Stomach (tissue), 4 donors: ENCODE measurements around the gene LRMDA.

ENCODE experiments used
- POLR2A ChIP-seq, 4 donors: fragments of 450-650 bp; IDR thresholded peaks; one replicate each; pipeline ENCODE4 v1.6.1; 2016; ENCODE audit warnings: antibody characterized with exemption in 4 of 4, control low read depth in 2 of 4, mild to moderate bottlenecking in 1 of 4, moderate library complexity in 1 of 4
- POLR2AphosphoS5 ChIP-seq, 3 donors: sonication (generic); formaldehyde crosslinking; IDR thresholded peaks; one replicate each; pipeline ENCODE4 v1.6.1; 2016; ENCODE audit warnings: antibody characterized with exemption in 3 of 3
- TF ChIP-seq, protein P1 (sequence below), 7 experiments: fragments of 450-650 bp in 4 of 7; fragments of 200-600 bp in 3 of 7; sonication (generic) in 3 of 7; IDR thresholded peaks; one replicate each; pipeline ENCODE4 v1.5.1; 2016 to 2019; ENCODE audit warnings: antibody characterized with exemption in 7 of 7, control low read depth in 2 of 7, mild to moderate bottlenecking in 1 of 7

DNA sequence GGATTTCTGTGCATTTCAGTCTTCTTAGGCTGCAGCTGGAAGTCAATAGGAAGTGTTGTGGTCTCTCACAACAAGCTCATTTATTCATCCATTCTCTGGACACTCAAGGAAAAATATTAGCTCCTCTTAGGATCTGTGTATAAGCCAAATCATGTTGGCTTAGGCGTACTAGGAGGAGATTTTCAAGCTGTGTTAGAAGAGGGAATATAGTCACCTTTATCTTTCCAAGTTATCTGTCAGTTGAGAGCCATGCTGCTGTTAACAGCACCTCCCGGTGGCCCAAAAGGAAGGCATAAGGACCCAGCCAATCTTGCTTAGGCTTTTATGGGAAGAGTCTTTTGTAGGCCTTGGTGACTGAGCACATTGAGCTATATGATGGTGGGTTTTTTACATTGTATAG is 220.0 kb downstream of the LRMDA start:
- TF ChIP-seq POLR2A (IDR thresholded peaks at IDR 0.05) (no peak), POLR2AphosphoS5 (IDR thresholded peaks at IDR 0.05) (no peak)
- TF ChIP-seq, protein P1, sequence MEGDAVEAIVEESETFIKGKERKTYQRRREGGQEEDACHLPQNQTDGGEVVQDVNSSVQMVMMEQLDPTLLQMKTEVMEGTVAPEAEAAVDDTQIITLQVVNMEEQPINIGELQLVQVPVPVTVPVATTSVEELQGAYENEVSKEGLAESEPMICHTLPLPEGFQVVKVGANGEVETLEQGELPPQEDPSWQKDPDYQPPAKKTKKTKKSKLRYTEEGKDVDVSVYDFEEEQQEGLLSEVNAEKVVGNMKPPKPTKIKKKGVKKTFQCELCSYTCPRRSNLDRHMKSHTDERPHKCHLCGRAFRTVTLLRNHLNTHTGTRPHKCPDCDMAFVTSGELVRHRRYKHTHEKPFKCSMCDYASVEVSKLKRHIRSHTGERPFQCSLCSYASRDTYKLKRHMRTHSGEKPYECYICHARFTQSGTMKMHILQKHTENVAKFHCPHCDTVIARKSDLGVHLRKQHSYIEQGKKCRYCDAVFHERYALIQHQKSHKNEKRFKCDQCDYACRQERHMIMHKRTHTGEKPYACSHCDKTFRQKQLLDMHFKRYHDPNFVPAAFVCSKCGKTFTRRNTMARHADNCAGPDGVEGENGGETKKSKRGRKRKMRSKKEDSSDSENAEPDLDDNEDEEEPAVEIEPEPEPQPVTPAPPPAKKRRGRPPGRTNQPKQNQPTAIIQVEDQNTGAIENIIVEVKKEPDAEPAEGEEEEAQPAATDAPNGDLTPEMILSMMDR (IDR thresholded peaks at IDR 0.05) = no peak
